PFSK-1 (cell line): Measurements from ENCODE around the gene SPHK2.

ENCODE experiments used
- POLR2AphosphoS5 ChIP-seq: IDR thresholded peaks from 2 replicates; pipeline ENCODE4 v1.6.1; 2012; ENCODE audit warnings: low read depth, mild to moderate bottlenecking, control low read depth, low read length, moderate library complexity
- REST ChIP-seq, 2 experiments: IDR thresholded peaks; 2 replicates each; pipeline versions ENCODE4 v1.6.1 to v1.8.0; 2011 to 2012; ENCODE audit warnings: low read depth in 2 of 2, low read length in 2 of 2, control low read depth in 1 of 2, inconsistent platforms in 1 of 2, mild to moderate bottlenecking in 1 of 2, moderate library complexity in 1 of 2; ENCODE audit not compliant: insufficient read depth in 1 of 2

GRCh38 chr19:48668332-48668731 is 49.0 kb downstream of the SPHK2 start:
- no peak for TF ChIP-seq POLR2AphosphoS5
- no peak for TF ChIP-seq REST (IDR thresholded peaks at IDR 0.05; ENCODE audit: insufficient read depth in 1 of 2, low read depth in 2 of 2, low read length in 2 of 2)
